ENCODE data around the gene ATXN10. TPM values are rescaled to one million over a fixed set of nuclear protein-coding genes. Genes with fewer than 3 reads are reported as not detected.
A peak's percentile ranks its signal among the peaks of the same experiment; 100 is the strongest.

ATXN10 gene
- total and polyA plus RNA-seq, 12 donors, result 11.8 to 169 (median 142) TPM

- no peaks in the 10 kb centered on the region for H3K36me3 ChIP-seq
- peaks cover 0 to 56% (median 43%) of the 10 kb centered on the region in 7 donors for H3K27me3 ChIP-seq
- peak in 1 of 2 donors; percentile 8 for DNase-seq
- H3K4me3 ChIP-seq, result no peak overlapping the region
- no peaks in the 10 kb centered on the region for H3K9me3 ChIP-seq
- peaks cover 0 to 8% (median 0%) of the 10 kb centered on the region in 9 donors for H3K4me1 ChIP-seq
- no peak overlapping the region for H3K27ac ChIP-seq
- intact Hi-C loops (cut with DNase I), result no loop called here
- peak in 1 of 8 donors; percentile 14 for ATAC-seq
- 77 to 79% methylated on average over 22 of the region's 22 CpGs for WGBS, 2 donors
- no peak for TF ChIP-seq CTCF (IDR thresholded peaks at IDR 0.05)
Measured at GRCh38 chr22:45891996-45892621, 220.5 kb downstream of the ATXN10 start.

GRCh38 chr22:45892681-45893461 lies 221.2 kb downstream of the ATXN10 start:
- intact Hi-C loops (cut with DNase I), result no loop called here
- no peak for ATAC-seq
- peak in 1 of 2 donors; percentile 6 for DNase-seq
- Histone ChIP-seq H3K4me1 (peaks cover 0 to 8% (median 0%) of the 10 kb centered on the region in 9 donors), H3K27ac (no peak overlapping the region), H3K4me3 (no peak overlapping the region), H3K27me3 (peaks cover 0 to 52% (median 46%) of the 10 kb centered on the region in 7 donors), H3K36me3 (no peaks in the 10 kb centered on the region), H3K9me3 (no peaks in the 10 kb centered on the region)
- WGBS, 2 donors, result 75 to 77% methylated on average over 16 of the region's 16 CpGs
- TF ChIP-seq CTCF (IDR thresholded peaks at IDR 0.05), result no peak

GRCh38 chr22:45893516-45893915 lies 221.9 kb downstream of the ATXN10 start:
- no peak overlapping the region for H3K27ac ChIP-seq
- DNase-seq (no peak), ATAC-seq (no peak)
- no peak for TF ChIP-seq CTCF (IDR thresholded peaks at IDR 0.05)
- no peaks in the 10 kb centered on the region for H3K36me3 ChIP-seq
- no peaks in the 10 kb centered on the region for H3K9me3 ChIP-seq
- 76 to 86% methylated on average over 9 of the region's 9 CpGs for WGBS, 2 donors
- intact Hi-C loops (cut with DNase I), result no loop called here
- no peak overlapping the region for H3K4me3 ChIP-seq
- peaks cover 0 to 8% (median 0%) of the 10 kb centered on the region in 9 donors for H3K4me1 ChIP-seq
- H3K27me3 ChIP-seq, result peaks cover 0 to 53% (median 46%) of the 10 kb centered on the region in 7 donors

Small RNA genes lying within 50 kb of the gene (microRNA-seq; reads per million reads assigned to microRNA genes)
- gene MIR4762, result 0 reads per million in 2 donors

Other genes with a start within 250 kb of the ATXN10 start
- gene FBLN1, start 169.0 kb upstream of the ATXN10 start, total RNA-seq, result 100 to 1,000 TPM in 1 of 10 donors, 10 to 100 TPM in 9; 31.3 to 126 (median 51.0) TPM
- gene FBLN1, start 169.0 kb upstream of the ATXN10 start, polyA plus RNA-seq, result 10 to 100 TPM; 36.4 to 77.0 TPM